Loucy (cell line): ENCODE data around the gene TRAPPC6A.

Source experiments
- H2AFZ ChIP-seq: fragments of 200-600 bp; sonication (generic); 2 replicates; pipeline ENCODE4 v1.6.0; 2016; ENCODE audit warnings: antibody characterized with exemption, mild to moderate bottlenecking, low read length, moderate library complexity
- H3F3A ChIP-seq: fragments of 200-600 bp; 2 replicates; pipeline ENCODE4 v1.6.0; 2016; ENCODE audit warnings: antibody characterized with exemption, low read depth, mild to moderate bottlenecking
- H3K27me3 ChIP-seq: fragments of 200-600 bp; sonication (generic); 2 replicates; pipeline ENCODE4 v1.6.1; 2014; ENCODE audit warnings: low read length, mild to moderate bottlenecking; ENCODE audit not compliant: insufficient read depth, poor library complexity, severe bottlenecking
- H3K36me3 ChIP-seq: fragments of 200-600 bp; sonication (generic); 2 replicates; pipeline ENCODE4 v1.6.1; 2016; ENCODE audit warnings: low read length; ENCODE audit not compliant: insufficient read depth
- H3K4me1 ChIP-seq: fragments of 200-600 bp; sonication (generic); 2 replicates; pipeline ENCODE4 v1.5.1; 2014; ENCODE audit warnings: low read length, mild to moderate bottlenecking; ENCODE audit not compliant: insufficient read depth, poor library complexity, severe bottlenecking
- H3K4me2 ChIP-seq: fragments of 200-600 bp; sonication (generic); 2 replicates; pipeline ENCODE4 v1.6.0; 2014; ENCODE audit warnings: antibody characterized with exemption, low read length, low read depth, mild to moderate bottlenecking; ENCODE audit not compliant: poor library complexity, severe bottlenecking
- H3K4me3 ChIP-seq: fragments of 200-600 bp; sonication (generic); 2 replicates; pipeline ENCODE4 v1.5.1; 2014; ENCODE audit warnings: low read length, mild to moderate bottlenecking, mixed read lengths; ENCODE audit not compliant: poor library complexity, severe bottlenecking
- H3K79me2 ChIP-seq: fragments of 200-600 bp; sonication (generic); 2 replicates; pipeline ENCODE4 v1.6.1; 2014; ENCODE audit warnings: low read length; ENCODE audit not compliant: insufficient read depth
- H3K9ac ChIP-seq: fragments of 200-600 bp; sonication (generic); 2 replicates; pipeline ENCODE4 v1.6.0; 2014; ENCODE audit warnings: mild to moderate bottlenecking, low read depth, low read length, moderate library complexity; ENCODE audit not compliant: poor library complexity, severe bottlenecking
- H3K9me2 ChIP-seq: fragments of 200-600 bp; sonication (generic); replicated peaks from 2 replicates; pipeline ENCODE4 v1.6.1; 2016; ENCODE audit warnings: low read depth, low read length, mixed read lengths
- H3K9me3 ChIP-seq: fragments of 200-600 bp; sonication (generic); 2 replicates; pipeline ENCODE4 v1.6.1; 2014; ENCODE audit warnings: mild to moderate bottlenecking, antibody characterized with exemption, low read length, low read depth; ENCODE audit not compliant: insufficient read depth
- H4K20me1 ChIP-seq: fragments of 200-600 bp; sonication (generic); 2 replicates; pipeline ENCODE4 v1.6.0; 2014; ENCODE audit warnings: antibody characterized with exemption, low read length, mild to moderate bottlenecking; ENCODE audit not compliant: insufficient read depth, poor library complexity, severe bottlenecking
- EZH2phosphoT487 ChIP-seq: fragments of 200-600 bp; IDR thresholded peaks from 2 replicates; pipeline ENCODE4 v1.6.1; 2018; ENCODE audit warnings: antibody characterized with exemption, mild to moderate bottlenecking, moderate library complexity, borderline replicate concordance
- TF ChIP-seq, protein P1 (sequence below): fragments of 200-600 bp; sonication (generic); conservative IDR thresholded peaks from 2 replicates; pipeline ENCODE4 v1.5.1; 2014; ENCODE audit warnings: mild to moderate bottlenecking, antibody characterized with exemption, low read length

Gene TRAPPC6A

DNA sequence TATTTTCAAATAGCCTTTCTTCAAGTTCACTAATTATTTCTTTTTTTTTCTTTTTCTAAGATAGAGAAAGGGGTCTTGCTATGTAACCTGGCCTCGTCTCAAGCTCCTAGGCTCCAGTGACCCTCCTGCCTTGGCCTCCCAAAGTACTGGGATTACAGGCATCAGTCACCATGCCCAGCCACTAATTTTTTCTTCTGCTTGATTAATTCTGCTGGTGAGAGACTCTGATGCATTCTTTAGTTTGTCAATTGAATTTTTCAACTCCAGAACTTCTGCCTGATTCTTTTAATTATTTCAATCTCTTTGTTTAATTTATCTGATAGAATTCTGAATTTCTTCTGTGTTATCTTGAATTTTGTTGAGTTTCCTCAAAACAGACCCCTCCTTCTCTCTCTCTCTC lies 11.9 kb upstream of the TRAPPC6A start:
- Histone ChIP-seq H2AFZ (no peak overlapping the region), H4K20me1 (no peaks in the 10 kb centered on the region), H3K4me2 (no peak overlapping the region), H3K36me3 (no peaks in the 10 kb centered on the region), H3K4me3 (no peak overlapping the region), H3K4me1 (no peaks in the 10 kb centered on the region), H3K9me3 (no peaks in the 10 kb centered on the region), H3K27me3 (no peaks in the 10 kb centered on the region), H3F3A (no peaks in the 10 kb centered on the region), H3K9ac (no peak overlapping the region), H3K9me2 (no peaks in the 10 kb centered on the region), H3K79me2 (no peaks in the 10 kb centered on the region)
- TF ChIP-seq EZH2phosphoT487, result no peak
- TF ChIP-seq, protein P1, sequence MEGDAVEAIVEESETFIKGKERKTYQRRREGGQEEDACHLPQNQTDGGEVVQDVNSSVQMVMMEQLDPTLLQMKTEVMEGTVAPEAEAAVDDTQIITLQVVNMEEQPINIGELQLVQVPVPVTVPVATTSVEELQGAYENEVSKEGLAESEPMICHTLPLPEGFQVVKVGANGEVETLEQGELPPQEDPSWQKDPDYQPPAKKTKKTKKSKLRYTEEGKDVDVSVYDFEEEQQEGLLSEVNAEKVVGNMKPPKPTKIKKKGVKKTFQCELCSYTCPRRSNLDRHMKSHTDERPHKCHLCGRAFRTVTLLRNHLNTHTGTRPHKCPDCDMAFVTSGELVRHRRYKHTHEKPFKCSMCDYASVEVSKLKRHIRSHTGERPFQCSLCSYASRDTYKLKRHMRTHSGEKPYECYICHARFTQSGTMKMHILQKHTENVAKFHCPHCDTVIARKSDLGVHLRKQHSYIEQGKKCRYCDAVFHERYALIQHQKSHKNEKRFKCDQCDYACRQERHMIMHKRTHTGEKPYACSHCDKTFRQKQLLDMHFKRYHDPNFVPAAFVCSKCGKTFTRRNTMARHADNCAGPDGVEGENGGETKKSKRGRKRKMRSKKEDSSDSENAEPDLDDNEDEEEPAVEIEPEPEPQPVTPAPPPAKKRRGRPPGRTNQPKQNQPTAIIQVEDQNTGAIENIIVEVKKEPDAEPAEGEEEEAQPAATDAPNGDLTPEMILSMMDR, result no peak

DNA sequence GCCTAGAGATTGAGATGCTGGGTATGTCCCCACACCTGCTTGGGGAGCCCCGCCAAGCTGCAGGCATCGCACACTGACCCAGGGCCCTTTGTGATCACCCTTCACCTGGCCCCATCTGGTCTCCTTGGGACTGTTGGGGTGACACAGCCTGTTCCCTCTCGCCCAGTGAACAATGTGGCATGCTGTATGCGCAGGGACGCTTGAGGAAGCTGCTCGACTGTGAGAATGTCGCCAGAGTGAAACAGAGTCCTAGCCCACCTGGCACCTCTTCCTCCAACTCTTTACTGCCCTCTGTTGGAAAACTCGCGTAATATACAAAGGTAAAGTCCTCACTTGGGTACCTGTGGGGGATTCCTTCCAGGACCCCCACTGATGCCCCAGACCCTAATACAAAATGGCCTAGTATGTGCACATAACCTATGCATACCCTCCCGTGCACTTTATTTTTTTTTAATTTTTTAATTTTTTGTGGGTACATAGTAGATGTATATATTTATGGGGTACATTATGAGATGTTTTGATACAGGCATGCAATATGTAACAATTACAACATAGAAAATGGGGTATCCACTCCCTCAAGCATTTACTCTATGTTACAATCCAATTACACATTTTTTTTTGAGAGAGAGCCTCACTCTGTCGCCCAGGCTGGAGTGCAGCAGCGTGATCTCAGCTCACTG lies 9.5 kb upstream of the TRAPPC6A start:
- no peaks in the 10 kb centered on the region for H3K9me3 ChIP-seq
- H3K36me3 ChIP-seq, result no peaks in the 10 kb centered on the region
- H3K4me1 ChIP-seq, result no peaks in the 10 kb centered on the region
- no peaks in the 10 kb centered on the region for H3F3A ChIP-seq
- peak overlapping the region; percentile 82 for H2AFZ ChIP-seq
- no peaks in the 10 kb centered on the region for H4K20me1 ChIP-seq
- TF ChIP-seq, protein P1, result peak; percentile 69
- TF ChIP-seq EZH2phosphoT487, result no peak
- H3K27me3 ChIP-seq, result no peaks in the 10 kb centered on the region
- no peaks in the 10 kb centered on the region for H3K79me2 ChIP-seq
- H3K9ac ChIP-seq, result no peak overlapping the region
- peak overlapping the region; percentile 55 for H3K4me2 ChIP-seq
- H3K9me2 ChIP-seq, result no peaks in the 10 kb centered on the region
- H3K4me3 ChIP-seq, result no peak overlapping the region

- H2AFZ ChIP-seq, result peak overlapping the region; percentile 82
- H3K9me2 ChIP-seq, result no peaks in the 10 kb centered on the region
- no peaks in the 10 kb centered on the region for H3F3A ChIP-seq
- no peaks in the 10 kb centered on the region for H3K79me2 ChIP-seq
- H4K20me1 ChIP-seq, result no peaks in the 10 kb centered on the region
- no peaks in the 10 kb centered on the region for H3K9me3 ChIP-seq
- H3K9ac ChIP-seq, result no peak overlapping the region
- H3K4me3 ChIP-seq, result no peak overlapping the region
- H3K4me2 ChIP-seq, result peak overlapping the region; percentile 55
- H3K4me1 ChIP-seq, result no peaks in the 10 kb centered on the region
- no peaks in the 10 kb centered on the region for H3K36me3 ChIP-seq
- H3K27me3 ChIP-seq, result no peaks in the 10 kb centered on the region
- TF ChIP-seq, protein P1, result no peak
- no peak for TF ChIP-seq EZH2phosphoT487
These were observed 8.7 kb upstream of the TRAPPC6A start for GRCh38 chr19:45186509-45187334.
